SH-SY5Y (cell line): ENCODE results near the gene PTCRA.

ENCODE experiments used
- GATA2 ChIP-seq: IDR thresholded peaks from 2 replicates; pipeline ENCODE4 v1.6.1; 2011; ENCODE audit warnings: mild to moderate bottlenecking, low read depth, low read length
- GATA3 ChIP-seq: IDR thresholded peaks from 2 replicates; pipeline ENCODE4 v1.6.1; 2011; ENCODE audit warnings: low read depth, mild to moderate bottlenecking, low read length, moderate library complexity

- TF ChIP-seq GATA3, result no peak
- TF ChIP-seq GATA2, result no peak
Measured at GRCh38 chr6:42925248-42925857, 9.5 kb downstream of the PTCRA start.
